ENCODE results near the gene MYADML2. TPM values are rescaled to one million over a fixed set of nuclear protein-coding genes. Genes with fewer than 3 reads are reported as not detected.

MYADML2 gene
- not detected in 5 replicates for total RNA-seq (2022; extraction: Qiagen RNA extraction; ENCODE audit: low read depth)

GRCh38 chr17:81947189-81947588, at the start of gene MYADML2:
Gene MYADML2 (minus strand): TSS chr17:81947233. CDS start chr17:81941741, 5,492 bp downstream.

DNA sequence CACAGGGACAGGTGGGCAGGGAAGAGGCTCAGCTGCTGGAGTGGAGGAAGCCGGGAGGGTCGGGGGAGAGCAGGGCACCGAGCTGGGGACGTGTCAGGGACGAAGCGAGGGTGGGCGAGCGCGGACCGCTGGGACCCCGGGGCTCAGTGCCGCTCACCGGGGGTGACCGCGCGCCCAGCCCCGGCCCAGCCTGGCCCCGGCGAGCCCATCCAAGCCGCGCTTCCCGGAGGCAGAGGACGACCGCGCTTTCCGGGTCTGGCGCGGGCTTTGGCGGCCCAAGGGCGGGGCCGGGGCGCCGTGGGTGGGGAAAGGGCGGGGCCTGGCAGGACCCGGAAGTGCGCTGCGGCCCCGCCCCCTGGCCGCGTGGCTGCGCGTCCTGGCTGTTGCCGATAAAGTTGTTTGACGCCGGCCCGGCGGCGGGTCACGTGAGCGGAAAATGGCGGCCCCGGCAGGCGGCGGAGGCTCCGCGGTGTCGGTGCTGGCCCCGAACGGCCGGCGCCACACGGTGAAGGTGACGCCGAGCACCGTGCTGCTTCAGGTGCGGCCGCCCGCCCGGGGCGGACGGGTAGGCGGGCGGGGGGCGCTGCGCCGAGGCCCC, 30.3 kb upstream of the MYADML2 start, which contains the start of gene ASPSCR1:
ASPSCR1 (plus strand) TSS at position 419 of the 598 bp plus-strand sequence; CDS start at position 437, 18 bp downstream.

GRCh38 chr17:81961087-81961511, 14.1 kb upstream of the MYADML2 start, which contains the start of gene NOTUM:
Gene NOTUM (minus strand): TSS chr17:81961187. CDS start chr17:81960909, 278 bp downstream.

DNA sequence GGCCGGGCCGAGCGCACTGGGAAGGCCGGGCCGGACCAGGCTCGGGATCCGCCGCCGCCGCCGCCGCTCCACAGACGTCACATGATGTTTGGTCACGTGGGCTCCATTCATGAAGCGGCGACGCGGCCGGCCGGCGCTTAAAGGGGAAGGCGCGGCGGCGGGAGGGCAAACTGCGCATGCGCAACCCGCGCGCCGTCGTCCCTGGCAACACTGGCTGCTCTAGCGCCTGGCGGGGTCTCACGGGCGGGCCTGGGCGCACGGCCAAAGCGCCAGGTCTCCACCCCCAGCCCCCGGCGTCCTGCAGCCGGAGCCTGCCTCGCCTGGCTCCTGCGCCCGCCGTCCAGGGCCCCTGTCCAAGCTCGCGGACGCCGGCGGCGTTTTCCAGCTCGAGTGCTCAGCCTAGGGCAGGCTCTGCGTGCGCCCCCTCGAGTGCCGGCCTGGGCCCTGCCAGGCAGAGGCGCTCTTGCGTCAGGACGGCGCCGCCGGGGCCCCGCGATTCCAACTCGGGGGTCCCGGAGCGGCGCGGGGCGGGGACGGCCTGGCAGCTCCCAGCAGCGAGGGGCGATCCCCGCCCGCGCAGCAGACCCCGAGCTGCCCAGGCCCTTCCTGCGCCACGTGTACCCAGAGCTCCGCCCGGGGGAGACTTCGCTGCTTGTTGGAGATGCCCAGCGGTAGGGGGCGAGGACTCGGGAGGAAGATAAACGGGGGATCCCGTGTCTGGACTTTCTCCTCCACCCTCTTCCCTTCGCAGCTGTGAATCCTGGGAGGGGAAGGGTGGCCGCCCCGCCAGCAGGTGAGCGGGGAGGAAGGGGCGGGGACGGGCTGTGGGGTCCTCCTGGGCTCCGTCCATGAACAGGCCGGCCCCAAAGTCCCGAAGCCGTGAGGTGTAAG, 19.1 kb downstream of the MYADML2 start, which contains the start of gene MAFG:
MAFG (minus strand) TSS at position 83 of the 891 bp plus-strand sequence. CDS start 4,550 bp downstream, outside the sequence.

GRCh38 chr17:81917565-81918332, 29.3 kb downstream of the MYADML2 start, which contains the start of gene SIRT7:
Gene SIRT7 (minus strand): TSS chr17:81918176. CDS start chr17:81918131, 45 bp downstream.

DNA sequence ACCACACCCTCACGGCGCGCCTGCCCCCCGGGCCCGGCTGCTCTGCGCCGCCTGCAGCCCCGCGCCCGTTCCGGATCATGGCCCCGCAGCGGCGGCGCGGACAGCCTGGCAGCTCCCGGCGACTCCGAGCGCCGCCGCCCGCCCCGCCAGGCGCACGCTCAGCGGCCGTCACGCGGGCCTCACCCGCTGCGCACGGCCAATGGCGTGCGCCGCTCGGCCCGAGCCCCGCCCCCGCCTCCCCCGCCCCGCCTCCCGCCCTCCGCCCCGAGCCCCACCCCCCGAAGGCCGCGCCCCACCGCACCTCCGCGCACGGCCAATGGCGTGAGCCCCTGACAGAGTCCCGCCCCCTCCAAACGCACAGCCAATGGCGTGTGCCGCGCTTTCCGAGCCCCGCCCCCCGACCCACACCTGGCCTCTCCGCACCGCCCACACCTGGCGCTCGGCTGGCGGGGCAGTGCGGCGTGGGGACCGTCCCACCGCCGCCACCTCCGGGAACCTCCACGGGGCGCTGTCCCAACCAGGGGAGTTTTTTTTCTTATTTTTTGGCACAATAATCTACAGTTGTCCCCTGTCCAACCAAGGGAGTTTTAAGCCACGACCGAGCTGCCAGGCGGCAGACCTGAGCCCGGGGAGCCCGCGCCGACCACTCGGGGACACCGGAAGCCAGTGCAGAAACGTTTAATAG, 35.6 kb downstream of the MYADML2 start, which contains the start of gene PCYT2:
PCYT2 (minus strand) TSS at position 123 of the 685 bp plus-strand sequence; CDS start at position 79, 44 bp downstream.

DNA sequence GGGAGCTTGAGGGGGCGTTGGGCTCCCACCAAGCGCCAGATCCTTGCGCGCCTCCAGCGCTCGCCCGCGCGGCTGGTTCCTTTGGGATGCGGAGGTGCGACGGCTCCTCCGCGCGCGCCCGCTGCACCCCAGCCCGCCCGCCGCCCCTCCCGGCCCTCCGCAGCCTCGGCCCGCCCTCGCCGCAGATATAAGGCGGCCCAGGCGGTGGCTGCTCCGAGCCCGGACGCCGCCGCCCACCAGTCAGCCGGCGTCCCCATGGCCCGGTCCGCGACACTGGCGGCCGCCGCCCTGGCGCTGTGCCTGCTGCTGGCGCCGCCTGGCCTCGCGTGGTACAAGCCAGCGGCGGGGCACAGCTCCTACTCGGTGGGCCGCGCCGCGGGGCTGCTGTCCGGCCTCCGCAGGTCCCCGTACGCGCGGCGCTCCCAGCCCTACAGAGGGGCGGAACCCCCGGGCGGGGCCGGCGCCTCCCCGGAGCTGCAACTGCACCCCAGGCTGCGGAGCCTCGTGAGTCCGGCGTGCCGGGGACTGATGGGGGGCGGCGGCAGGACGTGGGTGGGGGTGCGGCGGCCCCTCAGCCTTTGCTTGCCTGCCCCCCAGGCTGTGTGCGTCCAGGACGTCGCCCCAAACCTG, 44.9 kb downstream of the MYADML2 start, which contains the start of gene NPB:
NPB (plus strand) TSS at position 216 of the 630 bp plus-strand sequence; CDS start at position 256, 40 bp downstream.

Other genes starting within 250 kb of the MYADML2 start
- gene MRPL12, start 243.9 kb downstream of the MYADML2 start, total RNA-seq (2022; extraction: Qiagen RNA extraction; ENCODE audit: low read depth) = 243 to 327 TPM (median 298 TPM) in 5 replicates
- 29.3 to 45.2 TPM (median 44.6 TPM) in 5 replicates for gene SLC25A10, start 234.9 kb downstream of the MYADML2 start, total RNA-seq (2022; extraction: Qiagen RNA extraction; ENCODE audit: low read depth)
- 0.15 to 0.67 TPM (median 0.54 TPM) in 5 replicates for gene GCGR, start 143.1 kb downstream of the MYADML2 start, total RNA-seq (2022; extraction: Qiagen RNA extraction; ENCODE audit: low read depth)
- gene MCRIP1, start 113.9 kb downstream of the MYADML2 start, total RNA-seq (2022; extraction: Qiagen RNA extraction; ENCODE audit: low read depth) = 73.8 to 102 TPM (median 99.3 TPM) in 5 replicates
- gene PPP1R27, start 112.2 kb downstream of the MYADML2 start, total RNA-seq (2022; extraction: Qiagen RNA extraction; ENCODE audit: low read depth) = 0.19 to 0.47 TPM (median 0.24 TPM) in 4 of 5 replicates, not detected in the other
- 672 to 719 TPM (median 681 TPM) in 5 replicates for gene P4HB, start 86.7 kb downstream of the MYADML2 start, total RNA-seq (2022; extraction: Qiagen RNA extraction; ENCODE audit: low read depth)
- 558 to 703 TPM (median 590 TPM) in 5 replicates for gene ARHGDIA, start 75.9 kb downstream of the MYADML2 start, total RNA-seq (2022; extraction: Qiagen RNA extraction; ENCODE audit: low read depth)
- 171 to 261 TPM (median 232 TPM) in 5 replicates for gene ALYREF, start 55.6 kb downstream of the MYADML2 start, total RNA-seq (2022; extraction: Qiagen RNA extraction; ENCODE audit: low read depth)
- 208 to 312 TPM (median 266 TPM) in 5 replicates for gene ANAPC11, start 55.5 kb downstream of the MYADML2 start, total RNA-seq (2022; extraction: Qiagen RNA extraction; ENCODE audit: low read depth)
- 0.27 to 0.84 TPM (median 0.53 TPM) in 5 replicates for gene NPB, start 45.0 kb downstream of the MYADML2 start, total RNA-seq (2022; extraction: Qiagen RNA extraction; ENCODE audit: low read depth)
- gene PCYT2, start 35.8 kb downstream of the MYADML2 start, total RNA-seq (2022; extraction: Qiagen RNA extraction; ENCODE audit: low read depth) = 15.4 to 22.5 TPM (median 19.0 TPM) in 5 replicates
- gene SIRT7, start 29.1 kb downstream of the MYADML2 start, total RNA-seq (2022; extraction: Qiagen RNA extraction; ENCODE audit: low read depth) = 33.7 to 48.8 TPM (median 45.2 TPM) in 5 replicates
- 26.4 to 36.5 TPM (median 33.1 TPM) in 5 replicates for gene MAFG, start 19.5 kb downstream of the MYADML2 start, total RNA-seq (2022; extraction: Qiagen RNA extraction; ENCODE audit: low read depth)
- 58.8 to 95.8 TPM (median 83.5 TPM) in 5 replicates for gene PYCR1, start 9.9 kb downstream of the MYADML2 start, total RNA-seq (2022; extraction: Qiagen RNA extraction; ENCODE audit: low read depth)
- 0.13 to 0.56 TPM (median 0.35 TPM) in 5 replicates for gene NOTUM, start 14.0 kb upstream of the MYADML2 start, total RNA-seq (2022; extraction: Qiagen RNA extraction; ENCODE audit: low read depth)
- 23.0 to 34.0 TPM (median 26.5 TPM) in 5 replicates for gene ASPSCR1, start 30.4 kb upstream of the MYADML2 start, total RNA-seq (2022; extraction: Qiagen RNA extraction; ENCODE audit: low read depth)
- gene CENPX, start 75.6 kb upstream of the MYADML2 start, total RNA-seq (2022; extraction: Qiagen RNA extraction; ENCODE audit: low read depth) = 155 to 212 TPM (median 190 TPM) in 5 replicates
- gene LRRC45, start 76.1 kb upstream of the MYADML2 start, total RNA-seq (2022; extraction: Qiagen RNA extraction; ENCODE audit: low read depth) = 9.7 to 15.3 TPM (median 13.6 TPM) in 5 replicates
- gene RAC3, start 84.4 kb upstream of the MYADML2 start, total RNA-seq (2022; extraction: Qiagen RNA extraction; ENCODE audit: low read depth) = 25.0 to 39.4 TPM (median 34.2 TPM) in 5 replicates
- 66.6 to 101 TPM (median 95.7 TPM) in 5 replicates for gene DCXR, start 90.5 kb upstream of the MYADML2 start, total RNA-seq (2022; extraction: Qiagen RNA extraction; ENCODE audit: low read depth)
- gene RFNG, start 104.6 kb upstream of the MYADML2 start, total RNA-seq (2022; extraction: Qiagen RNA extraction; ENCODE audit: low read depth) = 16.1 to 25.0 TPM (median 23.9 TPM) in 5 replicates
- 99.8 to 139 TPM (median 137 TPM) in 5 replicates for gene GPS1, start 104.7 kb upstream of the MYADML2 start, total RNA-seq (2022; extraction: Qiagen RNA extraction; ENCODE audit: low read depth)
- 80.3 to 145 TPM (median 129 TPM) in 5 replicates for gene DUS1L, start 118.6 kb upstream of the MYADML2 start, total RNA-seq (2022; extraction: Qiagen RNA extraction; ENCODE audit: low read depth)
- 102 to 132 TPM (median 126 TPM) in 5 replicates for gene FASN, start 151.0 kb upstream of the MYADML2 start, total RNA-seq (2022; extraction: Qiagen RNA extraction; ENCODE audit: low read depth)

All from A549 treated with GW870086 at 1 μM for 4 hours (cell line).